ENCODE results near the gene OR10G6.

- TF ChIP-seq POLR2AphosphoS5 (IDR thresholded peaks at IDR 0.05; ENCODE audit: borderline replicate concordance, low read depth, low read length), result no peak
- TF ChIP-seq EZH2 (IDR thresholded peaks at IDR 0.05), result no peak
These were observed 44.6 kb upstream of the OR10G6 start for GRCh38 chr11:124039557-124039956.
